Activated T-cell treated with anti-CD3 and anti-CD28 coated beads for 48 hours (primary cell): Measurements from ENCODE around the gene TP53I13.

Experiments
- DNase-seq: peaks from one replicate; pipeline ENCODE4 v3.0.0-alpha.2; 2020; ENCODE audit warnings: low read depth

The TP53I13 gene

GRCh38 chr17:29615492-29616299 is 47.2 kb downstream of the TP53I13 start:
- peak; percentile 86 for DNase-seq

- DNase-seq = no peak
Observed at GRCh38 chr17:29616300-29617048, 48.0 kb downstream of the TP53I13 start.

GRCh38 chr17:29617125-29617480 is 48.6 kb downstream of the TP53I13 start:
- DNase-seq = peak; percentile 93

- DNase-seq = peak; percentile 86
Observed at GRCh38 chr17:29617481-29618271, 49.2 kb downstream of the TP53I13 start.

- no peak for DNase-seq
Observed at GRCh38 chr17:29618272-29619065, 50.0 kb downstream of the TP53I13 start.

- DNase-seq = no peak
Observed at GRCh38 chr17:29619251-29619650, 50.8 kb downstream of the TP53I13 start.

GRCh38 chr17:29620271-29620670 is 51.8 kb downstream of the TP53I13 start:
- no peak for DNase-seq

GRCh38 chr17:29620779-29621500 is 52.4 kb downstream of the TP53I13 start:
- DNase-seq = no peak

- no peak for DNase-seq
Observed at GRCh38 chr17:29621751-29622194, 53.3 kb downstream of the TP53I13 start.
